ENCODE results near the gene NUP62. TPM values are rescaled to one million over a fixed set of nuclear protein-coding genes. Genes with fewer than 3 reads are reported as not detected.

NUP62 gene
- total RNA-seq, 1 experiment from 2014 or later: 127 TPM

DNA sequence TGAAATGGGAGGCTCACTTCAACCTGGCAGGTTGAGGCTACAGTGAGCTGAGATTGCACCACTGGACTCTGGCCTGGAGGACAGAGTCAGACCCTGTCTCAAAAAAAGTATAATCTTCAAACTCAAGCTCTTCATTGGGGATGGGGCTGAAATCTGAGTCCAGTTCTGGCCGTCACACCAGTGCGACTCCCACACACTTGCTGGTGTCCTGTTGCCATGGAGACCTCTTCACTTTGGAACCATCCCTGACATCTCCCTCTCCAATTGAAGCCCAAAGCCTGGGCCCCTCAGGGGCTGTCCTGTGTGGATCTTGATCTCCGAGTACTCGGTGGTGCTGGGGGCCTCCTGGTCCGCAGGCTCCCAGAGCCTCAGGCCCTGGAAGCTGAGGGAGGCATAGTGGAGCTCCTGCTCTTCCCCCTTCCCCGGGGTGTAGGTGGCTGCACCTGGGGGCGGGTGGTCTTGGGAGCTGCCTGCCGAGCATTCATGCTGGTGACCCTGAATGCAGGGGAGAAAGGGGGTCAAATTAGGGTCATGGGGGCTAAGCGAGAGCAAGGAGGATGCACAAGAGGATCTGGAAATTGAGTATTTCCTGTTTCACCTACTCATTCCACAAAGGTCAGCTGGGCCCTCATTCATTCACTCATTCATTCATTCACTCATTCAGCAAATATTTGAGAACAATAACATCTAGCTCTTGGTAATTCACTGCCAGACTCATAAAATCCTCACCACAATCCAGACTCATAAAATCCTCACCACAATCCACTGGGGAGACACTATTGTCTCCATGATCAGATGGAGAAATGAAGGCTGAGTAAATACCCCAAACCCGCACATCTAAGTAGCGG lies 20.7 kb upstream of the NUP62 start:
- Histone ChIP-seq H2AK5ac (ENCODE audit: insufficient read length, low read length) (no peak overlapping the region), H3K9me3 (ENCODE audit: control insufficient read depth, low read depth, low read length) (no peaks in the 10 kb centered on the region), H2BK12ac (ENCODE audit: insufficient read length, low read depth, low read length) (no peak overlapping the region), H3K27me3 (ENCODE audit: insufficient read depth, low read length) (no peaks in the 10 kb centered on the region), H3K4ac (ENCODE audit: low read depth, low read length) (no peak overlapping the region), H3K14ac (ENCODE audit: insufficient read depth, low read length) (no peak overlapping the region), H3K18ac (ENCODE audit: insufficient read length, low read depth, low read length) (no peak overlapping the region), H3K23ac (ENCODE audit: insufficient read length, low read depth, low read length) (no peak overlapping the region), H4K91ac (ENCODE audit: insufficient read length, low read depth, low read length) (no peak overlapping the region), H2AFZ (ENCODE audit: low read length) (no peak overlapping the region), H2BK5ac (ENCODE audit: insufficient read length, low read length) (no peak overlapping the region), H2BK20ac (ENCODE audit: low read depth, low read length, poor library complexity, severe bottlenecking) (no peak overlapping the region), H4K8ac (replicated peaks; ENCODE audit: insufficient read length, low read depth, low read length) (no peak overlapping the region), H2BK120ac (ENCODE audit: low read depth, low read length, poor library complexity, severe bottlenecking) (no peak overlapping the region), H3K79me2 (ENCODE audit: insufficient read depth, low read length) (no peaks in the 10 kb centered on the region), H4K20me1 (ENCODE audit: control insufficient read depth, insufficient read depth, insufficient read length) (no peaks in the 10 kb centered on the region), H3K9ac (ENCODE audit: extremely low read depth, insufficient read length, low read length) (no peak overlapping the region), H3K79me1 (ENCODE audit: insufficient read depth, low read depth, low read length, poor library complexity, severe bottlenecking) (no peaks in the 10 kb centered on the region), H2BK15ac (ENCODE audit: low read depth, low read length) (no peak overlapping the region), H3K27ac (ENCODE audit: insufficient read length, low read depth, low read length) (no peak overlapping the region), H3K56ac (ENCODE audit: insufficient read length, low read depth, low read length) (no peak overlapping the region), H3K23me2 (ENCODE audit: insufficient read length, low read depth, low read length, poor library complexity, severe bottlenecking) (no peaks in the 10 kb centered on the region), H4K5ac (ENCODE audit: insufficient read length, low read depth, low read length) (no peak overlapping the region), H3K4me1 (ENCODE audit: insufficient read depth, low read length) (0 out of 2 replicates have a peak, but pooled peaks cover 3% of the 10 kb centered on the region), H3T11ph (ENCODE audit: low read length) (no peak overlapping the region), H3K4me2 (ENCODE audit: insufficient read depth, insufficient read length, low read length) (no peak overlapping the region)
- TF ChIP-seq, protein P1, sequence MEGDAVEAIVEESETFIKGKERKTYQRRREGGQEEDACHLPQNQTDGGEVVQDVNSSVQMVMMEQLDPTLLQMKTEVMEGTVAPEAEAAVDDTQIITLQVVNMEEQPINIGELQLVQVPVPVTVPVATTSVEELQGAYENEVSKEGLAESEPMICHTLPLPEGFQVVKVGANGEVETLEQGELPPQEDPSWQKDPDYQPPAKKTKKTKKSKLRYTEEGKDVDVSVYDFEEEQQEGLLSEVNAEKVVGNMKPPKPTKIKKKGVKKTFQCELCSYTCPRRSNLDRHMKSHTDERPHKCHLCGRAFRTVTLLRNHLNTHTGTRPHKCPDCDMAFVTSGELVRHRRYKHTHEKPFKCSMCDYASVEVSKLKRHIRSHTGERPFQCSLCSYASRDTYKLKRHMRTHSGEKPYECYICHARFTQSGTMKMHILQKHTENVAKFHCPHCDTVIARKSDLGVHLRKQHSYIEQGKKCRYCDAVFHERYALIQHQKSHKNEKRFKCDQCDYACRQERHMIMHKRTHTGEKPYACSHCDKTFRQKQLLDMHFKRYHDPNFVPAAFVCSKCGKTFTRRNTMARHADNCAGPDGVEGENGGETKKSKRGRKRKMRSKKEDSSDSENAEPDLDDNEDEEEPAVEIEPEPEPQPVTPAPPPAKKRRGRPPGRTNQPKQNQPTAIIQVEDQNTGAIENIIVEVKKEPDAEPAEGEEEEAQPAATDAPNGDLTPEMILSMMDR (conservative IDR thresholded peaks at IDR 0.05): no peak
- no peak for DNase-seq
- Mint-ChIP-seq H3K27ac (no peak overlapping the region), H3K27me3 (ENCODE audit: low read depth) (peaks cover 12% of the 10 kb centered on the region), H3K4me3 (no peak overlapping the region), H3K9me3 (no peaks in the 10 kb centered on the region; a peak in 3 of 5 replicates), H3K4me1 (peaks cover 15 to 20% of the 10 kb centered on the region in 2 experiments), H3K36me3 (ENCODE audit: insufficient read depth in 1 of 3, low read depth in 3 of 3) (no peaks in the 10 kb centered on the region; a peak in 1 of 7 replicates)
- no CpG with 5 or more reads among the region's 11 CpGs for WGBS (ENCODE audit: extremely low coverage, insufficient read length, low lambda C conversion rate)
